Naive thymus-derived CD8-positive, alpha-beta T cell (primary cell): ENCODE results near the gene SLC39A7. TPM values are rescaled to one million over a fixed set of nuclear protein-coding genes. Genes with fewer than 3 reads are reported as not detected.
"Not testable (repeated sequence)": the region's sequence is repeated elsewhere in the genome, so short reads cannot be mapped to it uniquely, and the experiment has no call there.

Experiments used
- ATAC-seq, 2 donors: fragments of 150-1000 bp; cut with Tn5 transposase in 1 of 2; sonication (Bioruptor Pico), chemical (Tn5 transposase) in 1 of 2; 1 replicate in 1 of 2; 2 replicates in 1 of 2; pipeline ENCODE4 v1.10.0; 2021; ENCODE audit warnings: mild to moderate bottlenecking in 2 of 2, moderate library complexity in 2 of 2
- POLR2A ChIA-PET: fragments of 350-600 bp; sonication (Branson Sonifier 250); formaldehyde crosslinking; loops from one replicate; lab custom pipeline; 2021; ENCODE audit warnings: antibody characterized with exemption; lab: Charles Lee
- DNase-seq, 10 donors: peaks; one replicate each; pipeline versions ENCODE4 v3.0.0 to v3.0.0-alpha.2; 2020 to 2022
- H3K27ac Mint-ChIP-seq, 10 donors: one replicate each; pipeline ENCODE4 v1.8.0; 2020 to 2022; ENCODE audit warnings: mild to moderate bottlenecking in 10 of 10, mixed read lengths in 10 of 10, moderate library complexity in 4 of 10, inconsistent platforms in 1 of 10
- H3K27me3 Mint-ChIP-seq, 5 donors: one replicate each; pipeline ENCODE4 v1.8.0; 2021 to 2022; ENCODE audit warnings: mixed read lengths in 5 of 5
- H3K36me3 Mint-ChIP-seq, 3 donors: one replicate each; pipeline ENCODE4 v1.8.0; 2020 to 2022; ENCODE audit warnings: mixed read lengths in 3 of 3, mild to moderate bottlenecking in 2 of 3, inconsistent platforms in 1 of 3
- H3K4me1 Mint-ChIP-seq, 4 donors: one replicate each; pipeline ENCODE4 v1.8.0; 2021 to 2022; ENCODE audit warnings: mixed read lengths in 4 of 4
- H3K4me3 Mint-ChIP-seq, 10 donors: one replicate each; pipeline ENCODE4 v1.8.0; 2020 to 2022; ENCODE audit warnings: mild to moderate bottlenecking in 10 of 10, mixed read lengths in 10 of 10, moderate library complexity in 6 of 10, inconsistent platforms in 1 of 10
- H3K9me3 Mint-ChIP-seq, 9 donors: one replicate each; pipeline ENCODE4 v1.8.0; 2020 to 2022; ENCODE audit warnings: mixed read lengths in 9 of 9, mild to moderate bottlenecking in 3 of 9, inconsistent platforms in 1 of 9, moderate library complexity in 1 of 9
- polyA plus RNA-seq, 3 donors: library from polyadenylated mRNA; unstranded; fragments of 300-500 nt; fragmentation: Illumina TruSeq; gene quantifications; one replicate each; pipeline ENCODE4 v1.2.3, GENCODE V29; 2021
- total RNA-seq, 8 experiments: library from RNA in 2 of 8; stranded (reverse) in 2 of 8; gene quantifications; one replicate each; pipeline ENCODE4 v1.2.3 and lab custom pipeline; 2021 to 2026

SLC39A7 gene
- total and polyA plus RNA-seq, 5 experiments from 2014 or later, result 18.8 to 36.4 (median 23.8) TPM

DNA sequence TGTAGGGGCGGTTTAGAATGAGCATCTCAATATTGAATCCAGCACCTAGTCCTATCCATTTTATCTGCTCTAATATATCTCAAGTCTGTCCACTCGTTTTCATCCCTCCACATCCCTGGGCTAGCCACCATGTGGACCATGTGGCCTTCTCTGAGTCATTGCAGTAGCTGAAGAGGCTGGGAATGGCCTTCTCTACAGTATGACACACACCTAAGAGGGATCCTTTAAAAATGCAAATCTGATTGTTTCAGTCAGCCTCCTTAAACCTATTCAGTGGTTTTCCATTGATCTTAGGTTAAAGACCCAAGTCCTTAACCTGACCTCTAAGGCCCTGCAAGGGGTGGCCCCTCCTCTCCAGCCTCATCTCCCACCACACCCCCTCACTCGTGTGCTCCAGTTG is 17.0 kb downstream of the SLC39A7 start:
- peak overlapping the region in 2 of 10 donors; percentile 22 to 68 for H3K27ac Mint-ChIP-seq
- ATAC-seq (no peak), DNase-seq (no peak)
- H3K9me3 Mint-ChIP-seq, result no peaks in the 10 kb centered on the region
- H3K27me3 Mint-ChIP-seq, result peaks cover 0 to 27% (median 3%) of the 10 kb centered on the region in 5 donors
- POLR2A ChIA-PET, result interaction anchor here (3.3 kb wide), 1 partner anchor 10 kb away, joined by 16 read pairs; the partner anchor contains the start of gene RING1
- no peak overlapping the region for H3K4me3 Mint-ChIP-seq
- peaks cover 21 to 53% (median 39%) of the 10 kb centered on the region in 4 donors for H3K4me1 Mint-ChIP-seq
- no peaks in the 10 kb centered on the region for H3K36me3 Mint-ChIP-seq

DNA sequence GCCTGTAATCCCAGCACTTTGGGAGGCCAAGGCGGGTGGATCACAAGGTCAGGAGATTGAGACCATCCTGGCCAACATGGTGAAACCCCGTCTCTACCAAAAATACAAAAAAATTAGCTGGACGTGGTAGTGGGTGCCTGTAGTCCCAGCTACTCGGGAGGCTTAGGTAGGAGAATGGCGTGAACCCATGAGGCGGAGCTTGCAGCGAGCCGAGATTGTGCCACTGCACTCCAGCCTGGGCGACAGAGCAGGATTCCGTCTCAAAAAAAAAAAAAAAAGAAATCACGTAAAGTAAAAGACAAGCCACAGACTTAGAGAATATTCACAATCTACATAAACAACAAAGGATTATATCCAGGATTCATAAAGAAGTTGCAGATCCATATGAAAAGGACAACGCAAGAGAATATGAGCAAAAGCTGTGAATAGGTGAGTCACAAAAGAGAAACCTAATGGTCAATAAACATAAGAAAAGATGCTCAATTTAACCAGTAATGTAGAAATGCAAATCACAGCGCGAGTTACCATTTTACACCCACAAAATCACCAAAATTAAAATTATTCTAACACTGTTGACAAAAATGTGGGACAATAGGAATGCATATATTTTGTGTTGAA is 25.9 kb downstream of the SLC39A7 start:
- not testable (repeated sequence) for ATAC-seq, DNase-seq, H3K36me3 Mint-ChIP-seq, H3K27ac Mint-ChIP-seq, H3K4me1 Mint-ChIP-seq, H3K9me3 Mint-ChIP-seq, H3K4me3 Mint-ChIP-seq
- POLR2A ChIA-PET, result interaction anchor here (0.7 kb wide), 1 partner anchor 11 kb away, joined by 3 read pairs; no protein-coding TSS in a partner anchor
- peaks cover 0 to 40% (median 4%) of the 10 kb centered on the region in 5 donors for H3K27me3 Mint-ChIP-seq

DNA sequence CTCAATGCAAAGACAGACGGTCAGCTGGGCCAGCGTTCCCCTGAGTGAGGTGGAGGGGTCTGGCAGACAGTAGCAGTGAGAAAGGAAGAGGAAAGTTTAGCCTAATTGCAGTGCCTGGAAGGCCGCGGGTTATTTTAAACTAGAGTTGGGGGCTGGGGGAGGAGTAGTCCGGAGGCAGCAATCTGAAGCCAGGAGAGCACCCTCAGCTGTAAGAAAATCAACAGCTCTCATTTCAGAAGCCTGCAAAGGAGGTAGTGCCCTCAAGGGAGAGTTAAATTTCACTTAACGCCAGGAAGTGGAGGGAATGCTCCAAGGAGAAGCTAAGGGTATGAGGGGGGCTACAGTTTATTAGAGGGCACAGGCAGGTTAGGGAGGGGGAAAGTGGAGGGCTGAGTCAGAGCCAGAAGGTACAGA is 34.6 kb downstream of the SLC39A7 start:
- Mint-ChIP-seq H3K27ac (peak overlapping the region in 1 of 10 donors; percentile 35), H3K27me3 (peaks cover 3 to 28% (median 11%) of the 10 kb centered on the region in 5 donors), H3K9me3 (no peaks in the 10 kb centered on the region), H3K4me3 (no peak overlapping the region), H3K36me3 (no peaks in the 10 kb centered on the region), H3K4me1 (no peaks in the 10 kb centered on the region)
- POLR2A ChIA-PET, result interaction anchor here (1.0 to 2.1 kb wide), 2 partner anchors 13 to 27 kb away, joined by 3 to 7 read pairs; partner anchors contain the start of gene RING1
- DNase-seq, result no peak
- no peak for ATAC-seq

DNA sequence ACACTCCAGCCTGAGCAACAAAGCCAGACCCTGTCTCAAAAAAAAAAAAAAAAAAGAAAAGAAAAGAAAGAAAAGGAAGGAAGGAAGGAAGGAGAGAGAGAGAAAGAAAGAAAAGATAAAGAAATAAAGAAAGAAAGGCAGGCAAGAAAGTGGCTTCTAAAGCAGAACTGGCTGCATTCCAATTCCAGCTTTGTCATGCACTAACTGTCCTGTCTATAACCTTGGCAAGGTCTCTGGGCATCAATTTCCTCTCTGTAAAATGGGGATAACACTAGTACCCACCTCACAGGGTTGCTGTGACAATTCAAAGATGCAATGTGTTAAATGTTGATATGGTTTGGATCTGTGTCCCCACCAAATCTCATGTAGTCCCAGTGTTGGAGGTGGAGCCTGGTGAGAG is 35.7 kb downstream of the SLC39A7 start:
- no peaks in the 10 kb centered on the region for H3K9me3 Mint-ChIP-seq
- no peak overlapping the region for H3K27ac Mint-ChIP-seq
- peaks cover 3 to 30% (median 11%) of the 10 kb centered on the region in 5 donors for H3K27me3 Mint-ChIP-seq
- POLR2A ChIA-PET, result interaction anchor here (0.6 to 2.1 kb wide), 4 partner anchors 12 to 72 kb away, joined by 3 to 7 read pairs (median 4); partner anchors contain the start of gene RING1
- H3K36me3 Mint-ChIP-seq, result no peaks in the 10 kb centered on the region
- no peak for ATAC-seq
- no peak for DNase-seq
- H3K4me3 Mint-ChIP-seq, result no peak overlapping the region
- H3K4me1 Mint-ChIP-seq, result peaks cover 0 to 2% (median 1%) of the 10 kb centered on the region in 4 donors

DNA sequence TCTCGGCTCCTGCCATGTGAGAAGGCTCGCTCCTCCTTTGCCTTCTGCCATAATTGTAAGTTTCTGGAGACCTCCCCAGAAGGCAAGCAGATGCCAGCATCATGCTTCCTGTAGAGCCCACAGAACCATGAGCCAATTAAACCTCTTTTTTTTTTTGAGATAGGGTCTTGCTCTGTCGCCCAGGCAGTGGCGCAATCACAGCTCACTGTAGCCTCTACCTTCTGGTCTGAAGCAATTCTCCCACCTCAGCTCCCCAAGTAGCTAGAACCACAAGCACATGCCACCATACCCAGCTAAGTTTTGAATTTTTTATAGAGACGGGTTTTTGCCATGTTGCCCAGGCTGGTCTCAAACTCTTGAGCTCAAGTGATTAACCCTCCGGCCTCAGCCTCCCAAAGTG is 36.2 kb downstream of the SLC39A7 start:
- Mint-ChIP-seq H3K4me1 (peaks cover 1 to 6% (median 4%) of the 10 kb centered on the region in 4 donors), H3K27ac (no peak overlapping the region), H3K36me3 (no peaks in the 10 kb centered on the region), H3K27me3 (peaks cover 3 to 29% (median 11%) of the 10 kb centered on the region in 5 donors), H3K9me3 (no peaks in the 10 kb centered on the region), H3K4me3 (no peak overlapping the region)
- ATAC-seq (no peak), DNase-seq (no peak)
- POLR2A ChIA-PET, result interaction anchor here (2.1 kb wide), 1 partner anchor 12 kb away, joined by 7 read pairs; no protein-coding TSS in a partner anchor

DNA sequence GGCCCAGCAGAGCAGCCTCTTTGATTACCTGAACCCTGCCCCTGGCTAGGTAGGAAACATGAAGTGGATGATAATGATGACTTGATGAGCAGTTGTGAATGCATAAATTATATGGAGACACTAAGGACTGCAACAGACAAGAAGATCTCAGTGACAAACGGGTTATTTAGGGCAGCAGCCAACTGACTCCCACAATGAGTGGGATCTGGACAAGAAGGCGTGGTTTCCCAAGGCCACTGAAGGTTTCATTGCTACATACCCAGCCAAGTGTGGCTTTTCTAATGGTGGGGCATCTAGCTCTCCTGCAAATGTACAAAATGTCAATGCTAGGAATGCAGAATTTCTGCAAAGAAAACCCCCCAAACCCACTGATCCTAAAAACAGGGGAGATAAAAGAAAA is 37.1 kb downstream of the SLC39A7 start:
- Mint-ChIP-seq H3K9me3 (no peaks in the 10 kb centered on the region), H3K36me3 (no peaks in the 10 kb centered on the region), H3K4me1 (peaks cover 7 to 13% (median 10%) of the 10 kb centered on the region in 4 donors), H3K4me3 (no peak overlapping the region), H3K27ac (no peak overlapping the region), H3K27me3 (peaks cover 2 to 26% (median 11%) of the 10 kb centered on the region in 5 donors)
- DNase-seq, result no peak
- POLR2A ChIA-PET, result no interaction called here
- ATAC-seq, result no peak

DNA sequence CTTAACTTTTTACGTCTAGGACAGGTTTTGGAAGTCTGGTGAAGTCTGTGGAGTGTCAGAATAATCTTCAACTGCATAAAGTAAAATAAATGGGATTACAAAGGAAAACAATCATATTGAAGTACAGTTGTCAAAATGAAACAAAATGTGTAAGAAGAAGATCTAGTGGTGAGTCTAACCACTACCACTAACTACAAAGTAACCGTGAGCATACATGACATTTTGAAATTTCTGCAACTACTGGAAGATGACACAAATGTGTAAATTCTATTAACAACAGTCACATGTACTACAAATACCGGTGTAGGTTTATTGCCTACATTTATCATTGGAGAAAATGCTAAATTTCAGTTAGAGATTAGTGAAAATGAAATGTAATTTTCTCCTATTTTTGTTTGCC is 41.3 kb downstream of the SLC39A7 start:
- Mint-ChIP-seq H3K9me3 (no peaks in the 10 kb centered on the region), H3K27me3 (peaks cover 0 to 11% (median 0%) of the 10 kb centered on the region in 5 donors), H3K36me3 (no peaks in the 10 kb centered on the region), H3K4me1 (peaks cover 7 to 13% (median 10%) of the 10 kb centered on the region in 4 donors), H3K4me3 (peak overlapping the region in 9 of 10 donors; percentile 7 to 74 (median 44)), H3K27ac (peak overlapping the region in 8 of 10 donors; percentile 46 to 87 (median 69))
- POLR2A ChIA-PET, result interaction anchor here (0.7 to 1.1 kb wide), 2 partner anchors 44 to 125 kb away, joined by 3 read pairs; no protein-coding TSS in a partner anchor
- DNase-seq (peak in 2 of 10 donors; percentile 23 to 31), ATAC-seq (peak; percentile 72 to 76)

DNA sequence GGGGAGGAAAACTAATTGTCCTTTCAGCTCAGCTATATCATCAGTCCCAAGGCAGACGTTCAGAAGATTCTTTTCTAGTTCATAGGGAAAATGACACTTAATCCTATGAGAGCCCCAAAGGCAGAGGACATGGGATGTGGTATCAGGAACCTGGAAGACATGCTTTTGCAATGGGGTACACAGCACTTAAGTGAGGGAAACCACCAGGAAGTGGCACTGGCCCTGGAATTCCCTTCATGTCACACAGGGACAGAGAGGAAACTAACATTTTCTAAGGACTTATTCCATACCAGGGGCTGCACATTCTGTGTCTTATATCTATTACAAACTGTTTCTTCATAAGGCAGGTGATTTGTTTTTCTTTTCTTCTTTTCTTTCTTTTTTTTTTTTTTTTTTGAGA is 42.8 kb downstream of the SLC39A7 start:
- Mint-ChIP-seq H3K36me3 (no peaks in the 10 kb centered on the region), H3K4me1 (peaks cover 11 to 19% (median 16%) of the 10 kb centered on the region in 4 donors), H3K9me3 (no peaks in the 10 kb centered on the region), H3K4me3 (no peak overlapping the region), H3K27ac (peak overlapping the region in 1 of 10 donors; percentile 45), H3K27me3 (peaks cover 0 to 11% (median 0%) of the 10 kb centered on the region in 5 donors)
- DNase-seq (no peak), ATAC-seq (no peak)
- POLR2A ChIA-PET, result no interaction called here

DNA sequence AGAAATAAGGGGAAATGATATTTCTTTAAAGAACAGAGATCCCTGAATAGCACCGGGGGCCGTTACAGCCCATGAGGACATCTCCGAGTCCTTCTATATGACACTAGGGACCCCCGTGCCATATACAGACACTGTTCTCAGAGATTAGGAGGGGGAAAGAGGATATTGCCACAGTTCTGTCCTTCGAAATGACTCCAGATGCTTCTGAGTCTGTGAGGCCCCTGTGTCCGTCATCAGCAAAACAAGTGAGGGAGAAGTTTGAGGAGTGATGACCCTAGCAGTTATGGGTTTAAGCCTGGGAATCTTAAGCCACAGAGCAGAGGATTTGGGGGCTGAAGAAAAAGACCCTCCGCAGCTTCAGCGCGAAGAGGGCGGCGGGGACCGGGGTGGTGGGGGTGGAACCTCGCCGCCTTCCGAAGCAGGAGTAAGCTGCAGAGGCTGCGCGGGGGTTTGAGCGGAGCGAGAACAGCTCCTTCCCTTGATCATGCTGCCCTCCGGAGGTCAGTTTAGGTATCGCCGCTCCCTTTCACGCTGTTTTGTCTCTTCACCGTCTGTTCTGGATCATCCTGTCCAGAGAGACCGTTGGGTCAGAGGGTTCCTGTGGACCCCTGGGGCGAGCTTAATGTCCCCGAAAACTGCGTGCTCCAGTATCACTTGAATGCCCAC is 47.4 kb downstream of the SLC39A7 start:
- peak; percentile 83 to 95 (median 90) for DNase-seq
- H3K27me3 Mint-ChIP-seq, result no peaks in the 10 kb centered on the region
- peaks cover 0 to 26% (median 0%) of the 10 kb centered on the region in 3 donors for H3K36me3 Mint-ChIP-seq
- peaks cover 22 to 41% (median 38%) of the 10 kb centered on the region in 4 donors for H3K4me1 Mint-ChIP-seq
- ATAC-seq, result peak; percentile 36 to 40
- peak overlapping the region; percentile 83 to 94 (median 90) for H3K4me3 Mint-ChIP-seq
- no peaks in the 10 kb centered on the region for H3K9me3 Mint-ChIP-seq
- H3K27ac Mint-ChIP-seq, result peak overlapping the region; percentile 86 to 99 (median 98)
- POLR2A ChIA-PET, result interaction anchor here (0.5 to 5.4 kb wide), 33 partner anchors 9 to 373 kb away, joined by 3 to 84 read pairs (median 7); partner anchors contain the start of genes B3GALT4, BRD2, HSD17B8 and ITPR3

DNA sequence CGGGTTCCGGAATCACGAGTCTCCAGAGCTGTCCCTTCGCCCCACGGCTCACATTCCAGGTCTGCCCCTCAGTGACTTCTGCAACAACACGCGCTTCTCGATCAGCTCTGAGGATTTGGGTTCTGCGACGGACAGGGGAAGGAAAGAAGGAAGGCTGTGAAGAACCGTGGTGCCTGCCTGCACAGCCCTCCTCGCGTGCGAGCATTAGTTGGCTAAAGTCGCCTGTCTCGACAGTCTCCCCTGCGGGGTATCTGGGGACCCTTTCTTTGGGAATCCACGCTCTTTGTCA is 47.9 kb downstream of the SLC39A7 start:
- Mint-ChIP-seq H3K27me3 (no peaks in the 10 kb centered on the region), H3K9me3 (no peaks in the 10 kb centered on the region), H3K4me3 (peak overlapping the region; percentile 83 to 94 (median 90)), H3K4me1 (peaks cover 22 to 41% (median 38%) of the 10 kb centered on the region in 4 donors), H3K36me3 (peaks cover 0 to 27% (median 0%) of the 10 kb centered on the region in 3 donors), H3K27ac (peak overlapping the region; percentile 86 to 99 (median 98))
- peak in 3 of 10 donors; percentile 26 to 72 (median 55) for DNase-seq
- peak; percentile 30 to 43 for ATAC-seq
- POLR2A ChIA-PET, result interaction anchor here (0.5 to 5.4 kb wide), 37 partner anchors 10 to 410 kb away, joined by 3 to 84 read pairs (median 7); partner anchors contain the start of genes B3GALT4, BRD2, HLA-DPA1 and HSD17B8

DNA sequence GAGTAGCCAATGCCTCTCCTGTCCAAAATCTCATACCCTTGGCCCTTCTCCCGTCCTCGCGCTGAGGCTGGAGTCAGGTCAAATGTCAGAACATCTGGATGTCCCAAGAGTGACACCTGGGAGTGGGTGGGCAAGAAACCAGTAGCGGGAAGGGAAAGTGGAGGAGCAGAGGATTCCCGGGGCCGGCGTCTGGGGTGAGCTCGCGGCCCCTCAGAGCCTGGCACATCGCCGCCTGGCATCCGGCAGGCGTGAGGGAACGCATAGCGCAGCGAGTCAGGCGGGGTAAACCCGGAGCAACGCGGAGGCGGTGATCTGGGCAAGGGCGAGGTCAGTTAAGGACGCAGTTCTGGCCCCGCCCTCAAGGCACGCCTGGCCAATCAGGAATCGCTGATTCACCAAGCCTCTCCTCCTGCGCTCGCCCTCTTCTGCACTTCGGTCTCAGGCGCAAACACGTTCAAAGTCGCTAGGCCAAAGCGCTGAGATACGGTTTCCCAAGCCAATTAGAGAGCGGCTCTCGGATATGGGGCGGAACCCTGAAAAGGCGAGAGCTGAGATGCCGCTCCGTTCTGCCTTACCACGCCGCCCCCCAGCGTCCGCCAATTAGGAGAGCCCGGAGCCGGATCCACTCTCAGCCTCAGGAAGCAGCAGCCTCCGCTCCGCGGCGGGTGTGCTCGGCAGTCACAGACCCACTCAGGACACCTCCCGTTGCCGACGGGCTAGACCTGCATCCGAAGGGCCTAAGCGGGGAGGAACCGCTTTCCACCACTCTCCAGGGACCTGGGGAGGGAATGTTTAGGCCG is 48.5 kb downstream of the SLC39A7 start:
- Mint-ChIP-seq H3K4me3 (peak overlapping the region; percentile 83 to 94 (median 90)), H3K9me3 (no peaks in the 10 kb centered on the region), H3K36me3 (peaks cover 0 to 29% (median 0%) of the 10 kb centered on the region in 3 donors), H3K4me1 (peaks cover 22 to 41% (median 38%) of the 10 kb centered on the region in 4 donors), H3K27me3 (no peaks in the 10 kb centered on the region), H3K27ac (peak overlapping the region; percentile 91 to 99 (median 98))
- POLR2A ChIA-PET, result interaction anchor here (0.5 to 5.4 kb wide), 41 partner anchors 10 to 410 kb away, joined by 3 to 84 read pairs (median 6); partner anchors contain the start of genes B3GALT4, BRD2, COL11A2 and HLA-DPA1
- DNase-seq (peak; percentile 87 to 98 (median 95)), ATAC-seq (peak; percentile 86 to 89)
